Measurements from ENCODE around the gene C10orf53.

Gene C10orf53

DNA sequence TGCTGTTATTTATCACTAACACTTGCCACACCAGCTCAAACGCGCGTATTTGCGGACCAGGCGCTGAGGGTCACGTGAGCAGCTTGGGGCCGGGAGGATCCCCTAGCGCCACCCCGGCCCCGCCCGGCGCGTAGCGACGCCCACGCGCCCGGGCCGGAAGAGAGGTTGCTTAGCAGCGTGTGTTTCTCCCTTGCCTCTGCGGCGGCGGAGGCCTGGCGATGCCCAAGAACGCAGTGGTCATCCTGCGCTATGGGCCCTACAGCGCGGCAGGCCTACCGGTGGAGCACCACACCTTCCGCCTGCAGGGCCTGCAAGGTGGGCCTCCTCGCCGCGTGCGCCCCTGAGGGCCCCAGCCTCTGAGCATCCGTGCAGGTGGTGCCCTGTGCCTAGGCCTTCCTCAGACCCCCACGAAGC lies at the start of gene C10orf53:
Gene C10orf53 (plus strand): TSS at position 172 of the 414 bp plus-strand sequence. CDS start 47 bp downstream, at position 219.
- TF ChIP-seq GATA2 (IDR thresholded peaks at IDR 0.05; ENCODE audit: low read depth, low read length), result 0 out of 2 replicates have a peak, but pooled peaks have one; percentile 26
- no peak for TF ChIP-seq GATA3 (IDR thresholded peaks at IDR 0.05; ENCODE audit: low read depth, low read length)

DNA sequence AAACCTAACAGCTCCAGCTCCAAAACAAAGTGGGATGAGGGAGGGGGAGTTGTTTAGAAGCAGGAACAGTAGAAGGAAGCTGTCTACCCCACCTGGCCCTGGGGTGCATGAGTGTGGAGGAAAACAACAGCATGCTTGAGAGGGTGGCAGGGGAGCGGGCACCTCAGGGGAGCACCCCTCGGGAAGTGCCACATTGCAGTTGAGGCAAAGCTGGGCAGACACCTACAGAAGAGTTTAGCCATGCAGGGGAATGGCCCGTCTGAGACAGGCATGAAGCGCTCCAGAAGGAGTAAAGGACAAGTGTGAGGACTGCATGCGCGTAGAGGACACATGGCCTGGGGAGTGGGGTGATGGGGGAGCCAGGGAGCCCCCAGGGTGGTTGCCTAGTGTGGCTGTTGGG lies 47.5 kb upstream of the C10orf53 start:
- no peak for TF ChIP-seq GATA3 (IDR thresholded peaks at IDR 0.05; ENCODE audit: low read depth, low read length)
- no peak for TF ChIP-seq GATA2 (IDR thresholded peaks at IDR 0.05; ENCODE audit: low read depth, low read length)

DNA sequence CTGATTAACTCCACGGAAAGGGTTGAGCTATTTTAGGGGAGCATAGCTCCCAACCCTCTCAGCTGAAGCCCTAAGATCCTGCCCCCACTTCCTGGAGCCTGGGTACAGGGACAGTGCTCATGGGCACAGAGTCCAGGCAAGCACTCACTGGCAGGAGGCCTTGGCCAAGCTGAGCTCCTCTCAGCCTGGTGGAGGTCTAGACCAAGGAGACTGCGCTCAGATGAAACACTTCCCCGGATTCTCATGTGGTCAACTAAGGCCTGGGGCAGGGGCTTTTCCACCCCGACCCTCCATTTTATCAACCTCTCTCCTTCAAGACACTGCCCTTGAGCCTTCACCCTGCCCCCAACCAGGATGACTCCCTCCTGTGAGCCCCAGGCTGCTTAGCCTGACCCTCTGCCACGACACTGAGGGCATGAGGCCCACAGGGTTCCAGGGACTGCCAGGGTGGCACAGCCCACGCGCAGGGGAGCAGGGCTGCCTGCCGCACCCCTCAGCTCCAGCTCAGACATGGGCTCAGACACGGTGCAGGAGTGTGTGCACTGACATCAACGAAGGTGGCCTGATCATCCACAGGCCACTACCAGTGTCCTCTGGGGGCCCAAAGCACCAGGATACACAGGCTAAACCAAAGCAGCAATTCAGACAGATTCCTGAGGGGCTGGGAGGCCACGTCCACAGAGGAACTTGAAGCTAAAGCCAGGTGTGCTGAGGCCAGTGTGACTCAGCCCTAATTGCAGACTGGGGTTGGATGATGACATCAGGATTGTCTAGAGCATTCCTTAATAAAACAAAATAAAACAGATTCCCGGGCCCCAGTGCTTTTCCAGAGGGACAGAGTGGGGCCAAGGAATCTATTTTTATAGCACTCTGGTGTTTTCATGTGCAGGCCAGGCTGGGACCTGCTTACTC lies 46.8 kb upstream of the C10orf53 start:
- TF ChIP-seq GATA3 (IDR thresholded peaks at IDR 0.05; ENCODE audit: low read depth, low read length) (no peak), GATA2 (IDR thresholded peaks at IDR 0.05; ENCODE audit: low read depth, low read length) (no peak)

DNA sequence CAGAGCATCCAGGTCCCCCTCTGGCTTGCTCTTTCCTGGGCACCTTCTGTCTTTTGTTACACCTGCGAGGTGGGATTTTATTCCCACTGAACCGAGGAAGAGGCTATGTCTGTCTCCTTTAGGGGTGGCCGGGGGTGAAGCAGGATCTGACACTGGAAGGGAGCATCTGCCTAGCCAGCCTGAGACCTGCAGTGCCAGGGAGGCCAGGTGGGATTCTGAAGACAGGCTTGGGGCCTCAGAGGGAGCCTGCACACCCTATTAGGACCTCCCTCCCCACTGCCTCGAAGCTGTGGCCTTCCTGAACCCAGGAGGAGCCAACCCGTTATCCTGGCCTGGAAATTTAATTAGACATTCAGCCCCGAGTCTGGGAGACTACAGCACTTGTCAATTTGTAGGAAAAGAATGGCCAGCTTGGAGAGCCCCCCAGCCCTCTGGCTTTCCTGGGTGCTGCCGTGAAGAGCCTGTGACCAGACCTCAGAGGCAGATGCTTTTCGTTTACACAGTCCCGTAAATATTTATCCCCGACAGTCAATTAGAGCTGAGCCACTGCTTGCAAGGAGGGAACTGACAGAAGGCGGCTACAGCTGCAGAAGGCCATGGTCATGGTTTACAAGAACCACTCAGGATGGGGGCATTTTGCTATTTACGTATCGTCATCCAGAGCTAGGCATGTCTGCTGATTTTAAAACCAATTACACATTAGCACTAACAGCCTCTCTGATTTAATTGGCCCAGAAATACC lies 46.0 kb upstream of the C10orf53 start:
- no peak for TF ChIP-seq GATA2 (IDR thresholded peaks at IDR 0.05; ENCODE audit: low read depth, low read length)
- no peak for TF ChIP-seq GATA3 (IDR thresholded peaks at IDR 0.05; ENCODE audit: low read depth, low read length)

- TF ChIP-seq GATA2 (IDR thresholded peaks at IDR 0.05; ENCODE audit: low read depth, low read length), result no peak
- no peak for TF ChIP-seq GATA3 (IDR thresholded peaks at IDR 0.05; ENCODE audit: low read depth, low read length)
Observed at GRCh38 chr10:49634069-49634660, 45.3 kb upstream of the C10orf53 start.

DNA sequence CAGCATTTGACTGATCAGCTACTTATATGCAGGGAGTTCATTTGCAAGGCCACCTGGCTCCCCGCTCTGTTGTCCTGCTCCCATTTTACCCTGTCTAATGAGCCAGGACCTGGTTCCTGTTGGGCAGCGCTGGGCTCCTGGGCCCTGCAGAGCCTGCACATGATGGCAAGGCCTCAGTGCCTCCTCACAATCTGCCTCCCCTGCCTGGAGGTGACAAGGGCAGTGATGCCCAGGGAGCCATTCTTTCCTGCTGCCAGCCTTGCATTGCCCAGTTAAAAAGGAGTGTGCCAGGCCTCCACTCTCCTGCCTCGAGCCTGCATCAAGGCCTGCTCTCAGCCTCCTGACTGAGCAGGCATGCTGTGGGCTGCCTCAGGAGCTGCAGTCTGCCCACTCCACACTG lies 37.1 kb upstream of the C10orf53 start:
- no peak for TF ChIP-seq GATA3 (IDR thresholded peaks at IDR 0.05; ENCODE audit: low read depth, low read length)

- no peak for TF ChIP-seq GATA2 (IDR thresholded peaks at IDR 0.05; ENCODE audit: low read depth, low read length)
- no peak for TF ChIP-seq GATA3 (IDR thresholded peaks at IDR 0.05; ENCODE audit: low read depth, low read length)
Observed at GRCh38 chr10:49643241-49644034, 36.0 kb upstream of the C10orf53 start.

GRCh38 chr10:49644035-49644646 lies 35.3 kb upstream of the C10orf53 start:
- TF ChIP-seq GATA3 (IDR thresholded peaks at IDR 0.05; ENCODE audit: low read depth, low read length) (no peak), GATA2 (IDR thresholded peaks at IDR 0.05; ENCODE audit: low read depth, low read length) (no peak)

- TF ChIP-seq GATA3 (IDR thresholded peaks at IDR 0.05; ENCODE audit: low read depth, low read length), result no peak
- TF ChIP-seq GATA2 (IDR thresholded peaks at IDR 0.05; ENCODE audit: low read depth, low read length), result no peak
Observed at GRCh38 chr10:49645417-49645816, 34.0 kb upstream of the C10orf53 start.

DNA sequence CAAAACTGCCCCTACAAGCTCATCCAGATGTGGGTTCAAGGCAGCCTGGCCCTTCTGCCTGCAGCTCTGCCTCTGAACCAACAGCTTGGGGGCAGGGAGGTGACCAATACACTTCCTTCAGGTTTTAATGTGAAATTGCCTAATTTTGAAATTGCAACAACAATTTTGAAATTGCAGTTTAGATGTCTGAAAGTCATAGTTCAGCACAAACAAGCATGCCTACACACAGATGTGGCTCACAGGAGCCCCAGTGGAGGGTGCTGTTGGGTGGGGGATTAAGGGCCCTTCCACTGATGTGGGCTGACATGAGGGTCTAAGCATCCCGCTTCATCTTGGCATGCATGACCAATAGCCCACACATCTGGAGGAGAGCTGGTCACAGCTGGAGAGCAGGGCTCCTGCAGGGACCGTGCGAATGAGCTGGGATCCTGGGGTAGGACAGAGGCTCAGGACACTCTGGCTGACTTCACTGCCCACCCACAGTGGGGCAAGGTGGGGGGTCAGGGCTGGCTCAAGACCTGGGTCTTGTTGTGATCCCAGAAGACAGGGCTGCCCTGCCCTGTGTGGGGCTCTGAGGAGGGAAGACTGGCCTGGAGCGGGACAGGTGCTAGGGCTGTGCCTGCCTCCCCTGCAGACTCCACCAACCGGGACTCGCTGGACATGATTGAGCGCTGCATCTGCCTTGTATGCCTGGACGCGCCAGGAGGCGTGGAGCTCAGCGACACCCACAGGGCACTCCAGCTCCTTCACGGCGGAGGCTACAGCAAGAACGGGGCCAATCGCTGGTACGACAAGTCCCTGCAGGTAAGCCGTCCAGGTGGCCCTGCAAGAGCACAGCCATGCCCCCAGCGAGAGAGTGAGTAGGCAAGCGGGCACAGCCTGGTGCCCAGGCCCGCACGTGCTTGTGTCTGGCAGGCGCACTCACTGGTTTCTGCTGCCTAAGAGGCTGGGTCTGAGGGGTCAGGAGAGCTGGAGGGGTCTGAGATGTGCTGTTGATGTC lies 33.3 kb upstream of the C10orf53 start:
- TF ChIP-seq GATA2 (IDR thresholded peaks at IDR 0.05; ENCODE audit: low read depth, low read length) (no peak), GATA3 (IDR thresholded peaks at IDR 0.05; ENCODE audit: low read depth, low read length) (no peak)

GRCh38 chr10:49647554-49647953 lies 31.9 kb upstream of the C10orf53 start:
- TF ChIP-seq GATA3 (IDR thresholded peaks at IDR 0.05; ENCODE audit: low read depth, low read length) (no peak), GATA2 (IDR thresholded peaks at IDR 0.05; ENCODE audit: low read depth, low read length) (no peak)

All from SH-SY5Y (cell line).